ENCODE measurements around the gene KDF1.
"Not testable (repeated sequence)": the region's sequence is repeated elsewhere in the genome, so short reads cannot be mapped to it uniquely, and the experiment has no call there.

KDF1 gene

DNA sequence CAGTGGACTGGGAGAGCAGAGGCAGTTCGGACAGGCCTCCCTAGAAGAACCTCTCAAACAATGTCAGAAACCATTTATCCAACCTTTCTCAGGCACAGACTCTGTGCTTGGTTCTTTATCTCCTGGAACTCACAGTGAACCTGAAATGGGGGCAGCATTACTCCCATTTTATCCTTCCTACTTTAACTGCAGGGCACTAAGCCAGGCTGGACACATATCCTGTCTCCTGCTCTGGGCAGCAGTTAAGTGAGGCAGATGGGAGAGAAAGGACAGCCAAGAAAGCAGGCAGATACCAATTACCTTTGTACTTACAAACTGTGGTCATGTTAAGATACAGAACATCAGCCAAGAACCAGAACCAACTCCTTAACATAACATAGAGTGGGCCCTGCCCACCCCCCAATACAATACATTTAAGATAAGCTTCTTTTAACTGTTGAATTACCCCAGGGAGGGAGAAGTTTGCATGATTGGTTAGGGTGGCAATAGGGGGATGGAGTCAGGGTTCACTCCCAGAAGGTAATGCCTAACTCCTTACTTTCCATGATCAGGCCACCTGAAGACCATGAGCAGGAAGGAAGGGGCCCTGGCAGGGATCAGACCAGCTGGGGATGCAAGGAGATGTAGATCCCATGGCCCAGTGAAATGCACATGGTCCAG is 10.9 kb downstream of the KDF1 start:
- no peaks in the 10 kb centered on the region for H3K9me3 ChIP-seq (ENCODE audit: insufficient read depth, low read length, severe bottlenecking)
- H3K27me3 ChIP-seq (ENCODE audit: insufficient read depth, low read length, poor library complexity) = no peaks in the 10 kb centered on the region
- TF ChIP-seq EZH2 (IDR thresholded peaks at IDR 0.05; ENCODE audit: borderline replicate concordance, low read depth, low read length, severe bottlenecking) = no peak
- no peak for TF ChIP-seq CTCF (IDR thresholded peaks at IDR 0.05; ENCODE audit: borderline replicate concordance, extremely low read depth, low read length, poor library complexity, severe bottlenecking)
- no peak overlapping the region for H3K27ac ChIP-seq (ENCODE audit: low read length)
- no peak overlapping the region for H3K4me3 ChIP-seq (ENCODE audit: low read depth in 1 of 2, low read length in 2 of 2)
- H3K36me3 ChIP-seq (ENCODE audit: insufficient read depth, low read length) = peaks cover 24% of the 10 kb centered on the region
- H3K9ac ChIP-seq (ENCODE audit: low read depth, low read length) = no peak overlapping the region
- H3K4me1 ChIP-seq (ENCODE audit: insufficient read depth, low read length) = no peaks in the 10 kb centered on the region
- no peaks in the 10 kb centered on the region for H3K79me2 ChIP-seq (ENCODE audit: insufficient read depth, low read length)
- H2AFZ ChIP-seq (ENCODE audit: low read depth, low read length) = no peak overlapping the region
- H4K20me1 ChIP-seq (ENCODE audit: insufficient read depth, low read length) = no peaks in the 10 kb centered on the region; the same call in 1 of the 2 replicates
- ATAC-seq (ENCODE audit: insufficient read depth, low read depth) = no peak; the same call in 2 of the 3 replicates
- DNase-seq = no peak
- no peak overlapping the region for H3K4me2 ChIP-seq (ENCODE audit: insufficient read depth, low read length)

GRCh38 chr1:26948725-26949057 is 11.6 kb downstream of the KDF1 start:
- not testable (repeated sequence) for H3K9me3 ChIP-seq (ENCODE audit: insufficient read depth, low read length, severe bottlenecking); H3K4me2 ChIP-seq (ENCODE audit: insufficient read depth, low read length)

DNA sequence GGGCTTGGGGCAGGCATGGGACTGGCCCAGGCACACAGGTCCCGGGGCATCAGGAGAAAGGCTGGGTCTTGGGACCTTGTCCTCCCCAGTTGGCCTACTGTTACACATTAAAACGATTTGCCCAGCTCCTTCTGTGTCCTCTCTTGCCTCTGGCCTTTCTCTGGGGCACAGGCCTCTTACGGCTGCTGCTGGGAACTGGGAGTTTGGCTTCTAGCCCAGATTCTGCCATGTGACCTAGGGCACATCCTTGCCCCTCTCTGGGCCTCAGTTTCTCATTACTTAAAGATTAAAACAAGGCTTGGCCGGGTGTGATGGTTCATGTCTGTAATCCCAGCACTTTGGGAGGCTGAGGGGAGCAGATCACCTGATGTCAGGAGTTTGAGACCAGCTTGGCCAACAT is 14.0 kb downstream of the KDF1 start:
- Histone ChIP-seq H3K36me3 (ENCODE audit: insufficient read depth, low read length) (peaks cover 54% of the 10 kb centered on the region), H3K4me2 (ENCODE audit: insufficient read depth, low read length) (no peak overlapping the region), H4K20me1 (ENCODE audit: insufficient read depth, low read length) (peaks cover 3% of the 10 kb centered on the region; the same call in 1 of the 2 replicates), H3K27me3 (ENCODE audit: insufficient read depth, low read length, poor library complexity) (no peaks in the 10 kb centered on the region), H3K9ac (ENCODE audit: low read depth, low read length) (no peak overlapping the region), H3K27ac (ENCODE audit: low read length) (no peak overlapping the region), H3K4me1 (ENCODE audit: insufficient read depth, low read length) (no peaks in the 10 kb centered on the region), H3K79me2 (ENCODE audit: insufficient read depth, low read length) (no peaks in the 10 kb centered on the region), H3K4me3 (ENCODE audit: low read depth in 1 of 2, low read length in 2 of 2) (no peak overlapping the region), H2AFZ (ENCODE audit: low read depth, low read length) (no peak overlapping the region), H3K9me3 (ENCODE audit: insufficient read depth, low read length, severe bottlenecking) (no peaks in the 10 kb centered on the region)
- no peak for TF ChIP-seq EZH2 (IDR thresholded peaks at IDR 0.05; ENCODE audit: borderline replicate concordance, low read depth, low read length, severe bottlenecking)
- no peak for TF ChIP-seq CTCF (IDR thresholded peaks at IDR 0.05; ENCODE audit: borderline replicate concordance, extremely low read depth, low read length, poor library complexity, severe bottlenecking)
- ATAC-seq (ENCODE audit: insufficient read depth, low read depth) (no peak), DNase-seq (no peak)

More at GRCh38 chr1:26948725-26949057, 11.6 kb downstream of the KDF1 start:
- not testable (repeated sequence) for H3K27ac ChIP-seq (ENCODE audit: low read length); H2AFZ ChIP-seq (ENCODE audit: low read depth, low read length); DNase-seq; H3K27me3 ChIP-seq (ENCODE audit: insufficient read depth, low read length, poor library complexity); H3K79me2 ChIP-seq (ENCODE audit: insufficient read depth, low read length); ATAC-seq (ENCODE audit: insufficient read depth, low read depth); H3K9ac ChIP-seq (ENCODE audit: low read depth, low read length); H3K4me1 ChIP-seq (ENCODE audit: insufficient read depth, low read length); H4K20me1 ChIP-seq (ENCODE audit: insufficient read depth, low read length); H3K4me3 ChIP-seq (ENCODE audit: low read depth in 1 of 2, low read length in 2 of 2)
- peaks cover 31% of the 10 kb centered on the region for H3K36me3 ChIP-seq (ENCODE audit: insufficient read depth, low read length)

DNA sequence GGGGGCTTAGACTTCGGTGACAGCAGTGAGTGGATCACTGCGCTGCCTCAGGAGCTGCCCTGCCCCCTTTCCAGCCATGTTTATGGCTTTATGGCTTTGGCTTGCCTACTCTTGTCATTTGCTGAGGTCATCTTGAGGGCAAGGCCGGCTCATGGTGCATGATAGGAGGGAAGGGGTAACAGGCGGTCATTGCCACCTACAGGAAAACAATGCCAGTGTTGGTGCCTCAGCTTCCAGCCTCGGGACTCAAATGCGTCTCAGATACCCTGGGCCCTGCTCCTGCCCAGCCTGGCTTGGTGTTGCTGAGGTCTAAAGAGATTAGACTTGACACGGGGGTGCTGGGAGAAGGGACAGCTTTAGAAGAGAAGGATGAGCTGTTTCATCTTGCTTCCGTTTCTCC is 14.5 kb downstream of the KDF1 start:
- no peak overlapping the region for H3K27ac ChIP-seq (ENCODE audit: low read length)
- H3K4me2 ChIP-seq (ENCODE audit: insufficient read depth, low read length) = no peak overlapping the region
- peaks cover 57% of the 10 kb centered on the region for H3K36me3 ChIP-seq (ENCODE audit: insufficient read depth, low read length)
- no peak for ATAC-seq (ENCODE audit: insufficient read depth, low read depth)
- H3K4me1 ChIP-seq (ENCODE audit: insufficient read depth, low read length) = no peaks in the 10 kb centered on the region
- no peak overlapping the region for H3K4me3 ChIP-seq (ENCODE audit: low read depth in 1 of 2, low read length in 2 of 2)
- TF ChIP-seq CTCF (IDR thresholded peaks at IDR 0.05; ENCODE audit: borderline replicate concordance, extremely low read depth, low read length, poor library complexity, severe bottlenecking) (no peak), EZH2 (IDR thresholded peaks at IDR 0.05; ENCODE audit: borderline replicate concordance, low read depth, low read length, severe bottlenecking) (no peak)
- no peak overlapping the region for H3K9ac ChIP-seq (ENCODE audit: low read depth, low read length)
- DNase-seq = no peak
- no peaks in the 10 kb centered on the region for H3K27me3 ChIP-seq (ENCODE audit: insufficient read depth, low read length, poor library complexity)
- H2AFZ ChIP-seq (ENCODE audit: low read depth, low read length) = no peak overlapping the region
- peaks cover 3% of the 10 kb centered on the region; the same call in 1 of the 2 replicates for H4K20me1 ChIP-seq (ENCODE audit: insufficient read depth, low read length)
- H3K79me2 ChIP-seq (ENCODE audit: insufficient read depth, low read length) = no peaks in the 10 kb centered on the region
- no peaks in the 10 kb centered on the region for H3K9me3 ChIP-seq (ENCODE audit: insufficient read depth, low read length, severe bottlenecking)

Measured in DND-41 (cell line).